ENCODE measurements around the gene RALGPS1.

The RALGPS1 gene

DNA sequence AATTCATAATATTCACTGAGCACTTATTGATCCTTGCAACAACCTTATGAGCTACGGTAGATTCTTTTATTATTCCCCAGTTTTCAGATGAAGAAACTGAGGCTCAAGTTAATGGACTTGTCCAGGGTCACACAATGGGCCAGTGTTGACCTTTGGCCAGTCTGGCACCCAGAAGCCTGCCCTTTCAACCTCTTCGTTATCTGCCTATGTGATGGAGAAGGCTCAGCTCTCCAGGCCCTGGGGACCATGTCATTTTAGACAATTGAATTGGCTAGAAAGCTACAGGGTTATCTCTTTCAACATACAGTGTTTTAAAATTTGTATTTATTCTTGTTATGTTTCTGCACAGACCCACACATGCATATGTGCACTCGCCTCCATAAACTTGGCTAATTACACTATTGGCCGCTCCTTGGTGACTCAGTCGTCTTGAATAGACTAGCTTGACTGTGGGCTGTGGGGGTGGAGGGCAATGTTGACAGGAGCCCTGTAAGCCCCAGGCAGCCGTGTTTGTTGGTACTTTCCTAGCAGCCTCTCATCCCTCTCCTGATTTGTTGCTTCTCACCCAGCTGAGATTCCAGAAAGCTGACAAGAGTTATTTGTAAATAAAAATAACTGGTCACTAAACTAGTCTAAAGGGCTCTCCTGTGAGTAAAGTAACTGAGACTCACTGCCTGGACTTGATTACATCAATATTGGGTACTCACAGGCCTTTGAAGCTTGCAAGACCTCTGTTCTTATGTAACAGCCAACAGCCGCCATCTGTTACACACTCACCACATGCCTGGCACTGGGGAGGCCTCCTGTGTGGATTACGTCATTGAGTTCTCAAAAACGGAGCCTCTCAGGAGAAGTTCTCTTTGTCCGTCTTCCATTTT is 216.3 kb downstream of the RALGPS1 start:
- no peak for TF ChIP-seq EZH2phosphoT487 (IDR thresholded peaks at IDR 0.05; ENCODE audit: low read length)
- TF ChIP-seq, protein P1, sequence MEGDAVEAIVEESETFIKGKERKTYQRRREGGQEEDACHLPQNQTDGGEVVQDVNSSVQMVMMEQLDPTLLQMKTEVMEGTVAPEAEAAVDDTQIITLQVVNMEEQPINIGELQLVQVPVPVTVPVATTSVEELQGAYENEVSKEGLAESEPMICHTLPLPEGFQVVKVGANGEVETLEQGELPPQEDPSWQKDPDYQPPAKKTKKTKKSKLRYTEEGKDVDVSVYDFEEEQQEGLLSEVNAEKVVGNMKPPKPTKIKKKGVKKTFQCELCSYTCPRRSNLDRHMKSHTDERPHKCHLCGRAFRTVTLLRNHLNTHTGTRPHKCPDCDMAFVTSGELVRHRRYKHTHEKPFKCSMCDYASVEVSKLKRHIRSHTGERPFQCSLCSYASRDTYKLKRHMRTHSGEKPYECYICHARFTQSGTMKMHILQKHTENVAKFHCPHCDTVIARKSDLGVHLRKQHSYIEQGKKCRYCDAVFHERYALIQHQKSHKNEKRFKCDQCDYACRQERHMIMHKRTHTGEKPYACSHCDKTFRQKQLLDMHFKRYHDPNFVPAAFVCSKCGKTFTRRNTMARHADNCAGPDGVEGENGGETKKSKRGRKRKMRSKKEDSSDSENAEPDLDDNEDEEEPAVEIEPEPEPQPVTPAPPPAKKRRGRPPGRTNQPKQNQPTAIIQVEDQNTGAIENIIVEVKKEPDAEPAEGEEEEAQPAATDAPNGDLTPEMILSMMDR (IDR thresholded peaks at IDR 0.05; ENCODE audit: low read length): no peak
- TF ChIP-seq EZH2 (optimal IDR thresholded peaks at IDR 0.05; ENCODE audit: low read depth, low read length): no peak
- H3K9me2 ChIP-seq (replicated peaks; ENCODE audit: insufficient read depth, low read length): no peaks in the 10 kb centered on the region
- no peak overlapping the region for H3K4me2 ChIP-seq (ENCODE audit: low read depth, low read length)
- DNase-seq: no peak
- no peaks in the 10 kb centered on the region for H3K79me2 ChIP-seq (ENCODE audit: low read length)
- H3K27me3 ChIP-seq (replicated peaks; ENCODE audit: insufficient read depth, low read length): no peaks in the 10 kb centered on the region
- no peaks in the 10 kb centered on the region for H3K4me1 ChIP-seq (ENCODE audit: low read length)
- H3K9ac ChIP-seq (ENCODE audit: low read length): no peak overlapping the region
- no peaks in the 10 kb centered on the region for H3K9me3 ChIP-seq (replicated peaks; ENCODE audit: insufficient read depth, low read length)
- H4K20me1 ChIP-seq (ENCODE audit: insufficient read depth, low read length): no peaks in the 10 kb centered on the region
- H3F3A ChIP-seq (ENCODE audit: insufficient read depth, low read length): no peaks in the 10 kb centered on the region
- no peak overlapping the region for H3K27ac ChIP-seq (ENCODE audit: low read length)
- H3K4me3 ChIP-seq (ENCODE audit: low read length): no peak overlapping the region
- no peaks in the 10 kb centered on the region for H3K36me3 ChIP-seq (replicated peaks; ENCODE audit: insufficient read depth, low read length)
- no peak overlapping the region for H2AFZ ChIP-seq (ENCODE audit: low read length)

DNA sequence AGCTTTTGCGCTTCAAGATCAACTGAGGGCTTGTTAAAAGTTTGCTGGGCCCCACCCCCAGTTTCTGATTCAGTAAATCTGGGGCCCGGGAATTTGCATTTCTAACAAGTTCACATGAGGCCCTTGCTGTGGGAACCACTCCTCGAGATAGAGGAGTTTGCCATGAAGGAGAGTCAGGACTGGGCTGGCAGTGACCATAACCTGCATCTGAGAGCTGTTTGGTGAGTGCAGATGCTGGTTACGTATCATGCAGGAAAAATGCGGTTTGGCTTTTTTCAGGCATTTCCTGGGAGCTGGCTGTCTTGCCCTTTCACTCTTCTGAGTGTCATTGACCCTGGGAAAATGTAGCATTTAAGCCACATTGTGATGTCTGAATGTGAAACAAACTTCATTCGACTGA is 217.3 kb downstream of the RALGPS1 start:
- no peaks in the 10 kb centered on the region for H3K9me3 ChIP-seq (replicated peaks; ENCODE audit: insufficient read depth, low read length)
- no peak overlapping the region for H3K9ac ChIP-seq (ENCODE audit: low read length)
- no peaks in the 10 kb centered on the region for H3K36me3 ChIP-seq (replicated peaks; ENCODE audit: insufficient read depth, low read length)
- H4K20me1 ChIP-seq (ENCODE audit: insufficient read depth, low read length): no peaks in the 10 kb centered on the region
- no peaks in the 10 kb centered on the region for H3K9me2 ChIP-seq (replicated peaks; ENCODE audit: insufficient read depth, low read length)
- H3K4me2 ChIP-seq (ENCODE audit: low read depth, low read length): no peak overlapping the region
- no peak overlapping the region for H3K4me3 ChIP-seq (ENCODE audit: low read length)
- DNase-seq: no peak
- H2AFZ ChIP-seq (ENCODE audit: low read length): no peak overlapping the region
- no peak overlapping the region for H3K27ac ChIP-seq (ENCODE audit: low read length)
- no peaks in the 10 kb centered on the region for H3K27me3 ChIP-seq (replicated peaks; ENCODE audit: insufficient read depth, low read length)
- TF ChIP-seq EZH2 (optimal IDR thresholded peaks at IDR 0.05; ENCODE audit: low read depth, low read length) (no peak), EZH2phosphoT487 (IDR thresholded peaks at IDR 0.05; ENCODE audit: low read length) (no peak)
- TF ChIP-seq, protein P1 (IDR thresholded peaks at IDR 0.05; ENCODE audit: low read length): no peak
- no peaks in the 10 kb centered on the region for H3F3A ChIP-seq (ENCODE audit: insufficient read depth, low read length)
- no peaks in the 10 kb centered on the region for H3K4me1 ChIP-seq (ENCODE audit: low read length)
- no peaks in the 10 kb centered on the region for H3K79me2 ChIP-seq (ENCODE audit: low read length)

DNA sequence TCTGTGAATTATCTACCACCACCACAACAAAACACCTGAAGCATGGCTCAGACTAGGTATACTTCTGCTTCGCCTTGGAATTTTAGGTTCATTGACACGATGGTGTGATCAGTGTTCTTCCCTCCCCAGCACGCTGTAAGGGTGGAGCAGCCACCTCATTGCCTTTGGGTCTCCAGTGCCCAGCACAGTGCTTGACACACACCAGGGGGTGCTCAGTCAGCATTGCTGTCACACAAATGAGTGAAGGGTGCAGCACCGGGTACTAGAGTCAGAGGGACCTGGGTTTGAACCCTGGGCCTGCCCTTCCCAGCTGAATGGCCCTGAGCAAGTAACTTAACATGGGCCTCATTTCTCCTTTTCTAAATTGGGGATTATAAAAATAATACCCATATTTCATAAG is 217.8 kb downstream of the RALGPS1 start:
- Histone ChIP-seq H3K4me2 (ENCODE audit: low read depth, low read length) (no peak overlapping the region), H3K9ac (ENCODE audit: low read length) (no peak overlapping the region), H3K79me2 (ENCODE audit: low read length) (no peaks in the 10 kb centered on the region), H3K4me3 (ENCODE audit: low read length) (no peak overlapping the region), H3K9me2 (replicated peaks; ENCODE audit: insufficient read depth, low read length) (no peaks in the 10 kb centered on the region), H3K27me3 (replicated peaks; ENCODE audit: insufficient read depth, low read length) (no peaks in the 10 kb centered on the region), H3K4me1 (ENCODE audit: low read length) (no peaks in the 10 kb centered on the region), H2AFZ (ENCODE audit: low read length) (no peak overlapping the region), H3F3A (ENCODE audit: insufficient read depth, low read length) (no peaks in the 10 kb centered on the region), H3K27ac (ENCODE audit: low read length) (no peak overlapping the region), H4K20me1 (ENCODE audit: insufficient read depth, low read length) (no peaks in the 10 kb centered on the region), H3K9me3 (replicated peaks; ENCODE audit: insufficient read depth, low read length) (no peaks in the 10 kb centered on the region), H3K36me3 (replicated peaks; ENCODE audit: insufficient read depth, low read length) (no peaks in the 10 kb centered on the region)
- TF ChIP-seq EZH2phosphoT487 (IDR thresholded peaks at IDR 0.05; ENCODE audit: low read length) (no peak), EZH2 (optimal IDR thresholded peaks at IDR 0.05; ENCODE audit: low read depth, low read length) (no peak)
- TF ChIP-seq, protein P1 (IDR thresholded peaks at IDR 0.05; ENCODE audit: low read length): no peak
- no peak for DNase-seq
